OCI-LY7 (cell line): ENCODE measurements around the gene ADAM33. TPM values are rescaled to one million over a fixed set of nuclear protein-coding genes. Genes with fewer than 3 reads are reported as not detected.

ENCODE experiments used
- BruUV-seq: library from RNA; stranded (reverse); fragments of 400-500 nt; replicated peaks from 2 replicates; lab custom pipeline; 2021; lab: Mats Ljungman, UMichigan
- CTCF ChIA-PET: fragments of 300-600 bp; sonication (Branson Sonifier 250); formaldehyde crosslinking; loops from one replicate; lab custom pipeline; 2022; ENCODE audit warnings: antibody characterized with exemption; ENCODE audit not compliant: unreplicated experiment; lab: Charles Lee
- POLR2A ChIA-PET: fragments of 300-600 bp; sonication (Branson Sonifier 250); formaldehyde crosslinking; loops from one replicate; lab custom pipeline; 2022; ENCODE audit warnings: antibody characterized with exemption; lab: Charles Lee
- DNase-seq: peaks from one replicate; pipeline ENCODE4 v3.0.0-alpha.2; 2015; ENCODE audit warnings: low spot score
- H2AFZ ChIP-seq: fragments of 200-600 bp; sonication (generic), shearing (Covaris generic); 2 replicates; pipeline ENCODE4 v1.6.1; 2014; ENCODE audit warnings: mild to moderate bottlenecking, antibody characterized with exemption, low read length, moderate library complexity
- H3K27ac ChIP-seq: fragments of 200-600 bp; sonication (generic); 2 replicates; pipeline ENCODE4 v1.5.1; 2014; ENCODE audit warnings: mixed run types, low read depth, mild to moderate bottlenecking, moderate library complexity, low read length, inconsistent platforms; ENCODE audit not compliant: poor library complexity, severe bottlenecking
- H3K36me3 ChIP-seq: fragments of 200-600 bp; sonication (generic); 2 replicates; pipeline ENCODE4 v1.6.1; 2014; ENCODE audit warnings: mild to moderate bottlenecking, antibody characterized with exemption, low read length, moderate library complexity, mixed read lengths; ENCODE audit not compliant: insufficient read depth
- H3K4me1 ChIP-seq: fragments of 200-600 bp; sonication (generic); 2 replicates; pipeline ENCODE4 v1.5.1; 2014; ENCODE audit warnings: mild to moderate bottlenecking, low read length; ENCODE audit not compliant: insufficient read depth, poor library complexity, severe bottlenecking
- H3K4me2 ChIP-seq: fragments of 200-600 bp; sonication (generic); 2 replicates; pipeline ENCODE4 v1.6.1; 2014; ENCODE audit warnings: mild to moderate bottlenecking, low read length
- H3K4me3 ChIP-seq: fragments of 200-600 bp; sonication (generic); 2 replicates; pipeline ENCODE4 v1.5.1; 2014; ENCODE audit warnings: mild to moderate bottlenecking, low read depth, low read length; ENCODE audit not compliant: poor library complexity, severe bottlenecking
- H3K79me2 ChIP-seq: fragments of 200-600 bp; sonication (generic); 2 replicates; pipeline ENCODE4 v1.6.1; 2016; ENCODE audit warnings: low read depth, mild to moderate bottlenecking, low read length, moderate library complexity, mixed read lengths; ENCODE audit not compliant: insufficient read depth
- H3K9me2 ChIP-seq: fragments of 200-600 bp; sonication (generic); 2 replicates; pipeline ENCODE4 v1.6.1; 2016; ENCODE audit warnings: mild to moderate bottlenecking, low read length, mixed read lengths; ENCODE audit not compliant: insufficient read depth
- H3K9me3 ChIP-seq: fragments of 200-600 bp; sonication (generic); 2 replicates; pipeline ENCODE4 v1.6.1; 2014; ENCODE audit warnings: mild to moderate bottlenecking, mixed run types, low read length, mixed read lengths
- H4K20me1 ChIP-seq: fragments of 200-600 bp; sonication (generic); 2 replicates; pipeline ENCODE4 v1.6.1; 2014; ENCODE audit warnings: mild to moderate bottlenecking, antibody characterized with exemption, low read length, moderate library complexity, mixed read lengths; ENCODE audit not compliant: insufficient read depth
- EZH2phosphoT487 ChIP-seq: fragments of 200-600 bp; sonication (generic); IDR thresholded peaks from 2 replicates; pipeline ENCODE4 v1.6.1; 2018; ENCODE audit warnings: low read depth, borderline replicate concordance, mild to moderate bottlenecking, mixed run types, antibody characterized with exemption, low read length, moderate library complexity, mixed read lengths
- intact Hi-C: fragments of 100-400 bp; cut with micrococcal nuclease; formaldehyde crosslinking; loops from one replicate; pipeline ENCODE4 v1.10.0; 2022; ENCODE audit not compliant: unreplicated experiment
- total RNA-seq, 2 experiments: library from RNA; depleted of rRNA in 1 of 2; stranded (reverse); fragments of >200 nt in 1 of 2; shearing (Covaris generic) in 1 of 2; gene quantifications; 2 replicates each; pipeline ENCODE4 v1.2.3, GENCODE V29; 2014 to 2022
- TF ChIP-seq, protein P1 (sequence below): fragments of 200-600 bp; sonication (generic); conservative IDR thresholded peaks from 2 replicates; pipeline ENCODE4 v1.5.1; 2014; ENCODE audit warnings: mild to moderate bottlenecking, antibody characterized with exemption, low read length, moderate library complexity, mixed read lengths

ADAM33 gene
- total RNA-seq, 2 experiments from 2014 or later: not detected

- no peak overlapping the region for H3K4me3 ChIP-seq
- DNase-seq: no peak
- no TSS peak for BruUV-seq
- no peak overlapping the region for H3K4me2 ChIP-seq
- POLR2A ChIA-PET: no interaction called here
- TF ChIP-seq, protein P1, sequence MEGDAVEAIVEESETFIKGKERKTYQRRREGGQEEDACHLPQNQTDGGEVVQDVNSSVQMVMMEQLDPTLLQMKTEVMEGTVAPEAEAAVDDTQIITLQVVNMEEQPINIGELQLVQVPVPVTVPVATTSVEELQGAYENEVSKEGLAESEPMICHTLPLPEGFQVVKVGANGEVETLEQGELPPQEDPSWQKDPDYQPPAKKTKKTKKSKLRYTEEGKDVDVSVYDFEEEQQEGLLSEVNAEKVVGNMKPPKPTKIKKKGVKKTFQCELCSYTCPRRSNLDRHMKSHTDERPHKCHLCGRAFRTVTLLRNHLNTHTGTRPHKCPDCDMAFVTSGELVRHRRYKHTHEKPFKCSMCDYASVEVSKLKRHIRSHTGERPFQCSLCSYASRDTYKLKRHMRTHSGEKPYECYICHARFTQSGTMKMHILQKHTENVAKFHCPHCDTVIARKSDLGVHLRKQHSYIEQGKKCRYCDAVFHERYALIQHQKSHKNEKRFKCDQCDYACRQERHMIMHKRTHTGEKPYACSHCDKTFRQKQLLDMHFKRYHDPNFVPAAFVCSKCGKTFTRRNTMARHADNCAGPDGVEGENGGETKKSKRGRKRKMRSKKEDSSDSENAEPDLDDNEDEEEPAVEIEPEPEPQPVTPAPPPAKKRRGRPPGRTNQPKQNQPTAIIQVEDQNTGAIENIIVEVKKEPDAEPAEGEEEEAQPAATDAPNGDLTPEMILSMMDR: no peak
- no peak for TF ChIP-seq EZH2phosphoT487
- no peaks in the 10 kb centered on the region for H3K4me1 ChIP-seq
- intact Hi-C loops: loop anchor here (10.0 kb wide), 1 partner anchor 59 kb away; no protein-coding TSS in a partner anchor
- no peaks in the 10 kb centered on the region for H4K20me1 ChIP-seq
- H2AFZ ChIP-seq: no peak overlapping the region
- H3K79me2 ChIP-seq: no peaks in the 10 kb centered on the region
- no peak overlapping the region for H3K27ac ChIP-seq
- H3K9me2 ChIP-seq: no peaks in the 10 kb centered on the region
- H3K36me3 ChIP-seq: no peaks in the 10 kb centered on the region
- CTCF ChIA-PET: no interaction called here
- H3K9me3 ChIP-seq: no peaks in the 10 kb centered on the region
These were observed 32.3 kb upstream of the ADAM33 start for GRCh38 chr20:3714092-3714491.

DNA sequence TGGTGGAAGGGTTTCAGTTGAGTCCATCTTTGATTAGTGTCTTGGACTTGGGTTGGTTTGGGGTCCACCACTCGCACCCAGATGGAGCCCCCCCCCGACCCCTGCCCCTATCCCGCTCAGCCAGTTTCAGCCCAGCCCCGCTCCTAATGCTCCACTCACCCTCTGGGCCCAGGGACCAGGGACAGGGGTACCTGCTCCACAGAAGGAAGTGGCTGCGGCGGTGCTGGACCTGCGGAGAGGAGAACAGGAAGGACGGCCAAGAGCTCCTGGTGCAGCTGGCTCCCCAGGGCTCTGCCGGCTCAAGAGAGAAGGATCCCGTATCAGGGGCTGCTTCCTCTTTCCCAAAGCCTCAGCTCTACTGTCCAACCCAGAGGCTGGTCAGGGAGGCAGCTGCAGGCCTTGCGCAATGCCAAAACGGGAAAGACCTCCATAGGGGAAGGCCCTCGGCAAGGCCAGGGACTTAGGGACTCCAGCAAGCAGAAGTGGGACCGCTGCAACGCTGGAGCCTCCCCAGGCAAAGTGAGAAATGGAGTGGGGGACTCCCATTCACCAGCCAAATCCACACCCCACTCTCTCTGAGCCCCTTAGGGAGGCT lies 30.6 kb upstream of the ADAM33 start, which contains the start of gene SIGLEC1:
TSS of gene SIGLEC1 (minus strand) at position 322 of the 595 bp plus-strand sequence. CDS start 5,472 bp downstream, outside the sequence.
- DNase-seq: no peak
- Histone ChIP-seq H3K9me2 (no peaks in the 10 kb centered on the region), H3K9me3 (no peaks in the 10 kb centered on the region), H3K79me2 (no peaks in the 10 kb centered on the region), H3K4me1 (no peaks in the 10 kb centered on the region), H2AFZ (0 out of 2 replicates have a peak within 1 kb of the TSS, but pooled peaks have one; percentile 18), H3K4me2 (no peak within 1 kb of the TSS), H4K20me1 (no peaks in the 10 kb centered on the region), H3K4me3 (no peak within 1 kb of the TSS), H3K27ac (no peak within 1 kb of the TSS), H3K36me3 (no peaks in the 10 kb centered on the region)
- intact Hi-C loops: loop anchor here (10.0 kb wide), 1 partner anchor 58 kb away; no protein-coding TSS in a partner anchor
- ChIA-PET POLR2A (no interaction called here), CTCF (no interaction called here)
- no TSS peak for BruUV-seq
- TF ChIP-seq EZH2phosphoT487: no peak

- no TSS peak for BruUV-seq
- ChIA-PET CTCF (interaction anchor here (0.8 to 1.6 kb wide), 4 partner anchors 10 to 148 kb away, joined by 3 to 5 read pairs (median 4); partner anchors contain the start of gene ADISSP), POLR2A (no interaction called here)
- Histone ChIP-seq H3K36me3 (no peaks in the 10 kb centered on the region), H3K9me3 (no peaks in the 10 kb centered on the region), H3K4me3 (no peak overlapping the region), H3K79me2 (no peaks in the 10 kb centered on the region), H3K4me2 (no peak overlapping the region), H3K4me1 (no peaks in the 10 kb centered on the region), H2AFZ (0 out of 2 replicates have a peak overlapping the region, but pooled peaks have one; percentile 18), H3K27ac (no peak overlapping the region), H3K9me2 (no peaks in the 10 kb centered on the region), H4K20me1 (no peaks in the 10 kb centered on the region)
- no peak for DNase-seq
- intact Hi-C loops: loop anchor here (1.0 to 10.0 kb wide), 3 partner anchors 35 to 148 kb away; no protein-coding TSS in a partner anchor
- TF ChIP-seq, protein P1: no peak
- no peak for TF ChIP-seq EZH2phosphoT487
These were observed 29.7 kb upstream of the ADAM33 start for GRCh38 chr20:3711484-3711941.
